Glutamatergic neuron (in vitro differentiated cells): ENCODE measurements around the gene CUL4B. TPM values are rescaled to one million over a fixed set of nuclear protein-coding genes. Genes with fewer than 3 reads are reported as not detected.
"Not testable (repeated sequence)": the region's sequence is repeated elsewhere in the genome, so short reads cannot be mapped to it uniquely, and the experiment has no call there.

ENCODE experiments used
- DNase-seq: peaks from one replicate; pipeline ENCODE4 v3.0.0; 2022
- H3K27ac Mint-ChIP-seq: one replicate; pipeline ENCODE4 v1.8.0; 2020; ENCODE audit warnings: mild to moderate bottlenecking, mixed read lengths, inconsistent platforms; ENCODE audit not compliant: unreplicated experiment
- H3K27me3 Mint-ChIP-seq: one replicate; pipeline ENCODE4 v1.8.0; 2020; ENCODE audit warnings: mild to moderate bottlenecking, moderate library complexity, mixed read lengths, inconsistent platforms; ENCODE audit not compliant: unreplicated experiment
- H3K36me3 Mint-ChIP-seq: one replicate; pipeline ENCODE4 v1.8.0; 2020; ENCODE audit warnings: mild to moderate bottlenecking, mixed read lengths, inconsistent platforms; ENCODE audit not compliant: unreplicated experiment
- H3K4me1 Mint-ChIP-seq: one replicate; pipeline ENCODE4 v1.8.0; 2020; ENCODE audit warnings: mild to moderate bottlenecking, low read depth, mixed read lengths, inconsistent platforms; ENCODE audit not compliant: unreplicated experiment
- H3K4me3 Mint-ChIP-seq: one replicate; pipeline ENCODE4 v1.8.0; 2020; ENCODE audit warnings: mild to moderate bottlenecking, mixed read lengths, inconsistent platforms; ENCODE audit not compliant: unreplicated experiment
- H3K9me3 Mint-ChIP-seq: one replicate; pipeline ENCODE4 v1.8.0; 2020; ENCODE audit warnings: mild to moderate bottlenecking, moderate library complexity, mixed read lengths, inconsistent platforms; ENCODE audit not compliant: unreplicated experiment
- total RNA-seq: library from RNA; stranded (reverse); fragmentation: NEBNext Ultra II Directional; extraction: Animal tissue kit (Norgen Biotek cat#: 25700); gene quantifications from one replicate; pipeline ENCODE4 v1.2.1, GENCODE V29; 2021; ENCODE audit not compliant: unreplicated experiment
- TF ChIP-seq, protein P1 (sequence below): fragments of 200-600 bp; sonication (generic); IDR thresholded peaks from one replicate; pipeline ENCODE4 v1.5.0; 2021; ENCODE audit not compliant: partially characterized antibody, unreplicated experiment

Gene CUL4B
- total RNA-seq, 1 donor from 2014 or later: 33.0 TPM

DNA sequence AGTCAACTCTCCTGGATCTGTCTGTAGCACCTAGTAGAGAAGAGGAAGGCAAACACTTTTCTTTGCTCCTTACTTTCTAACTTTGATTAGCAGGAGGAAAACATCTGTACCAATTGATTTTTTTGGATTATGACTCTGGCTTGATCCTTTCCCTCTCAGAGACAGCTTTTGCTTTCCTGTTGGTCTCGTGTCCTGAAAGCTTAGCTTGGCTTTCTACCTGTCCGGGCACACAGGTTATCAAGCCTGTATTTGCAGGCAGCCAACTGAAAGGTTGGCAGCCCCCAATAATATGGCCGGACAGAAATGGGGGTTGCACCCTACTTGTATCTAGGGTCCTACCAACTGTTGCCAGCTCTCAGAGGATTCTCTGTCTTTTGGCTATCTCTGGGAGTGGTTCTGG is 48.5 kb downstream of the CUL4B start:
- TF ChIP-seq, protein P1, sequence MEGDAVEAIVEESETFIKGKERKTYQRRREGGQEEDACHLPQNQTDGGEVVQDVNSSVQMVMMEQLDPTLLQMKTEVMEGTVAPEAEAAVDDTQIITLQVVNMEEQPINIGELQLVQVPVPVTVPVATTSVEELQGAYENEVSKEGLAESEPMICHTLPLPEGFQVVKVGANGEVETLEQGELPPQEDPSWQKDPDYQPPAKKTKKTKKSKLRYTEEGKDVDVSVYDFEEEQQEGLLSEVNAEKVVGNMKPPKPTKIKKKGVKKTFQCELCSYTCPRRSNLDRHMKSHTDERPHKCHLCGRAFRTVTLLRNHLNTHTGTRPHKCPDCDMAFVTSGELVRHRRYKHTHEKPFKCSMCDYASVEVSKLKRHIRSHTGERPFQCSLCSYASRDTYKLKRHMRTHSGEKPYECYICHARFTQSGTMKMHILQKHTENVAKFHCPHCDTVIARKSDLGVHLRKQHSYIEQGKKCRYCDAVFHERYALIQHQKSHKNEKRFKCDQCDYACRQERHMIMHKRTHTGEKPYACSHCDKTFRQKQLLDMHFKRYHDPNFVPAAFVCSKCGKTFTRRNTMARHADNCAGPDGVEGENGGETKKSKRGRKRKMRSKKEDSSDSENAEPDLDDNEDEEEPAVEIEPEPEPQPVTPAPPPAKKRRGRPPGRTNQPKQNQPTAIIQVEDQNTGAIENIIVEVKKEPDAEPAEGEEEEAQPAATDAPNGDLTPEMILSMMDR: no peak
- Mint-ChIP-seq H3K27me3 (no peaks in the 10 kb centered on the region), H3K4me1 (no peaks in the 10 kb centered on the region), H3K36me3 (no peaks in the 10 kb centered on the region), H3K27ac (no peak overlapping the region), H3K9me3 (peaks cover 1% of the 10 kb centered on the region), H3K4me3 (no peak overlapping the region)
- no peak for DNase-seq

DNA sequence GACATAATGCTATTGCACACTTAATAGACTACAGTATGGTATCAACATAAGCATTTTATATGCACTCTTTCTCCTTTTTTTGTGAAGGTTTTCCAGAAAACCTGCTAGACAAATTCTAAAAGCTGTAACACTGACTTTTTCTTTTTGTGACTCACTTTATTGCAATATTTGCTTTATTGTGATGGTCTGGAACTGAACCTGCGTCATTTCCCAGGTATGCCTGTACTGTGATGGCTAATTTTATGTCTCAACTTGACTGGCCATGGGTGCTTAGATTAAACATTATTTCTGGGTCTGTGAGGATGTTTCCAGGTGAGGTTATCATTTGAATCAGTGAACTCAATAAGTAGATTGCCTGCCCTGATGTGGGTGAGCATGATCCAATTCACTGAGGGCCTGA is 56.2 kb downstream of the CUL4B start:
- H3K36me3 Mint-ChIP-seq: no peaks in the 10 kb centered on the region
- H3K4me3 Mint-ChIP-seq: no peak overlapping the region
- no peaks in the 10 kb centered on the region for H3K4me1 Mint-ChIP-seq
- H3K27me3 Mint-ChIP-seq: no peaks in the 10 kb centered on the region
- TF ChIP-seq, protein P1: no peak
- no peaks in the 10 kb centered on the region for H3K9me3 Mint-ChIP-seq
- no peak overlapping the region for H3K27ac Mint-ChIP-seq
- DNase-seq: no peak

DNA sequence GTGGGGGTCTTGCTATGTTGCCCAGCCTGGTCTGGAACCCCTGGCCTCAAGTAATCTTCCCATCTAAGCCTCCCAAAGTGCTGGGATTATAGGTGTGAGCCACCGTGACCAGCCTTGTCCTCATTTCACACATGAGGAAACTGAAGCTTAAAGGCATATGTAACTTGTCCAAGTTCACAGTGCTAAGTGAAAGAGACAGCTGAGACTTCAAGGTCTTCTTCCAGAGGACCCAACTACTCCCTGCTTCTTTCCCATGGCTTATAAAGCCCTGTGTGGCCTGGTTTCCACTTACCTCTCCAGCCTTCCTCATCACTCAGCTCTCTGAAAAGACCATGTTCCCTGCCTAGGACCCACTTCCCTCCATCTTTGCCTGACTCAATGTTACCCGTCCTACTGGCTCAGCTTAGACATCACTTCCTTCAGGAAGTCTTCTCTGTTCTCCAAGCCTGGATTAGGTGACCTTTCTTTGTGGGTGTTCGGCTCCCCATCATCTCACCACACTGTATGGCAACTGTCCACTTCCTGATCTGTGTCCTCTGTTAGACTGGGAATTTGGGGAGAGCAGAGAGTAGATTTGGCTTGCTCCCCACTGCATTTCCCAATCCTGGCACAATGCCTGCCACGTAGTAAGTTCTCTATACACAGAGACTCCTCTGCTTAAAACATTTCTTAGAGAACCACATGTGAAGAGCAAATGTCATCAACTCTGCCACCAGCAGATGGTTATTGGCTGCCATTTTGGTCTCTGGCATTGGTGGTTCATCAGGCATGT is 61.3 kb downstream of the CUL4B start:
- no peaks in the 10 kb centered on the region for H3K9me3 Mint-ChIP-seq
- no peak for DNase-seq
- H3K27ac Mint-ChIP-seq: no peak overlapping the region

DNA sequence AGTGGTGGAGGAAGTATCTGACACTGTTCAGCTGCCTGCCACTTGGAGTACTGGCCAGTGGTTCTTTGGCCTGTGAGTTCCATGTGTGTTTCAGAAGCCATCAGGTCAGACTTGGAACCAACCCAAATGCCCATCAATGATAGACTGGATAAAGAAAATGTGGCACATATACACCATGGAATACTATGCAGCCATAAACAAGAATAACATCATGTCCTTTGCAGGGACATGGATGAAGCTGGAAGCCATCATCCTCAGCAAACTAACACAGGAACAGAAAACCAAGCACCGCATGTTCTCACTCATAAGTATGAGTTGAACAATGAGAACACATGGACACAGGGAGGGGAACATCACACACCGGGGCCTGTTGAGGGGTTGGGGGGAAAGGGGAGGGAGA is 70.6 kb downstream of the CUL4B start:
- not testable (repeated sequence) for DNase-seq, H3K27me3 Mint-ChIP-seq, H3K27ac Mint-ChIP-seq

More for the DNA sequence above, 61.3 kb downstream of the CUL4B start:
- Mint-ChIP-seq H3K27me3 (no peaks in the 10 kb centered on the region), H3K4me1 (no peaks in the 10 kb centered on the region), H3K4me3 (no peak overlapping the region), H3K36me3 (no peaks in the 10 kb centered on the region)
- TF ChIP-seq, protein P1: no peak

DNA sequence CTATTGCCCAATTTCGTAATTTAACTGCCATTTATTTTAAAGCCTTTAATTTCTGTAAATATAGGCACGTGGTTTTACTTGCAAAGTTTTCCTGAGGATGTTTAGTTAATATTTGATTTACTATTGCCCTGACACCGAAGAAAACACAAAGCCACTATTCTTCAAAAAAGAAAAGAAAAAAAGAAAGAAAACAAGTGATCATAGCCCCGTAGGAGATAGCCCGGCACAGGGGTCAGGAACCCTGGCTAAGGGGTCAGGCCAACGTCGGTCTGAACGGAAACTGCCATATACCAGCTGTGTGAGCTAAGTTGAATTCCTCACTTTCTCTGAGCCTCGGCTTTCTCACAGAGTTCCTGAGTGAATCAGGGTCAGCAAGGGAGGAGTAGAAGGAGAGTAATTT is 74.0 kb downstream of the CUL4B start:
- Mint-ChIP-seq H3K27ac (no peak overlapping the region), H3K27me3 (no peaks in the 10 kb centered on the region), H3K9me3 (peaks cover 2% of the 10 kb centered on the region)

More for the DNA sequence above, 70.6 kb downstream of the CUL4B start:
- H3K36me3 Mint-ChIP-seq, H3K4me3 Mint-ChIP-seq, H3K4me1 Mint-ChIP-seq, H3K9me3 Mint-ChIP-seq: not testable (repeated sequence)

More for the DNA sequence above, 74.0 kb downstream of the CUL4B start:
- no peaks in the 10 kb centered on the region for H3K36me3 Mint-ChIP-seq
- no peaks in the 10 kb centered on the region for H3K4me1 Mint-ChIP-seq
- no peak overlapping the region for H3K4me3 Mint-ChIP-seq
- TF ChIP-seq, protein P1: no peak
- DNase-seq: no peak
